Measurements from ENCODE around the gene ENPEP. TPM values are rescaled to one million over a fixed set of nuclear protein-coding genes. Genes with fewer than 3 reads are reported as not detected.
A peak's percentile ranks its signal among the peaks of the same experiment; 100 is the strongest.
"Not testable (repeated sequence)": the region's sequence is repeated elsewhere in the genome, so short reads cannot be mapped to it uniquely, and the experiment has no call there.

The ENPEP gene
- total RNA-seq, 2 donors from 2014 or later, result 0.05 to 0.28 TPM

- ATAC-seq (no peak), DNase-seq (ENCODE audit: low spot score) (no peak)
- H3K36me3 Mint-ChIP-seq, result peaks cover 4% of the 10 kb centered on the region
- H3K4me1 Mint-ChIP-seq (ENCODE audit: low read depth in 2 of 2), result peaks cover 0 to 3% of the 10 kb centered on the region in 2 donors
- no peak overlapping the region for H3K27ac Mint-ChIP-seq
- peaks cover 5% of the 10 kb centered on the region for H3K9me3 Mint-ChIP-seq
- peaks cover 19 to 29% of the 10 kb centered on the region in 2 donors for H3K27me3 Mint-ChIP-seq
- H3K4me3 Mint-ChIP-seq, result no peak overlapping the region
Measured at GRCh38 chr4:110474481-110474880, 1.5 kb upstream of the ENPEP start.

- ATAC-seq; H3K4me3 Mint-ChIP-seq; H3K4me1 Mint-ChIP-seq (ENCODE audit: low read depth in 2 of 2); H3K9me3 Mint-ChIP-seq; DNase-seq (ENCODE audit: low spot score); H3K27ac Mint-ChIP-seq; H3K36me3 Mint-ChIP-seq: not testable (repeated sequence)
- H3K27me3 Mint-ChIP-seq, result peaks cover 16 to 24% of the 10 kb centered on the region in 2 donors
Measured at GRCh38 chr4:110475080-110475479, 875 bp upstream of the ENPEP start.

GRCh38 chr4:110477836-110478235 is 1.9 kb downstream of the ENPEP start:
- H3K27me3 Mint-ChIP-seq, result peaks cover 21 to 36% of the 10 kb centered on the region in 2 donors
- ATAC-seq (no peak), DNase-seq (ENCODE audit: low spot score) (no peak)
- H3K36me3 Mint-ChIP-seq, result no peaks in the 10 kb centered on the region
- no peaks in the 10 kb centered on the region for H3K9me3 Mint-ChIP-seq
- no peaks in the 10 kb centered on the region for H3K4me1 Mint-ChIP-seq (ENCODE audit: low read depth in 2 of 2)
- no peak overlapping the region for H3K27ac Mint-ChIP-seq
- H3K4me3 Mint-ChIP-seq, result no peak overlapping the region

- H3K4me3 Mint-ChIP-seq, result no peak overlapping the region
- H3K4me1 Mint-ChIP-seq (ENCODE audit: low read depth in 2 of 2), result no peaks in the 10 kb centered on the region
- DNase-seq (ENCODE audit: low spot score) (no peak), ATAC-seq (no peak)
- H3K9me3 Mint-ChIP-seq, result no peaks in the 10 kb centered on the region
- H3K27me3 Mint-ChIP-seq, result peaks cover 18 to 34% of the 10 kb centered on the region in 2 donors
- H3K36me3 Mint-ChIP-seq, result no peaks in the 10 kb centered on the region
- H3K27ac Mint-ChIP-seq, result no peak overlapping the region
Measured at GRCh38 chr4:110480031-110480549, 4.1 kb downstream of the ENPEP start.

DNA sequence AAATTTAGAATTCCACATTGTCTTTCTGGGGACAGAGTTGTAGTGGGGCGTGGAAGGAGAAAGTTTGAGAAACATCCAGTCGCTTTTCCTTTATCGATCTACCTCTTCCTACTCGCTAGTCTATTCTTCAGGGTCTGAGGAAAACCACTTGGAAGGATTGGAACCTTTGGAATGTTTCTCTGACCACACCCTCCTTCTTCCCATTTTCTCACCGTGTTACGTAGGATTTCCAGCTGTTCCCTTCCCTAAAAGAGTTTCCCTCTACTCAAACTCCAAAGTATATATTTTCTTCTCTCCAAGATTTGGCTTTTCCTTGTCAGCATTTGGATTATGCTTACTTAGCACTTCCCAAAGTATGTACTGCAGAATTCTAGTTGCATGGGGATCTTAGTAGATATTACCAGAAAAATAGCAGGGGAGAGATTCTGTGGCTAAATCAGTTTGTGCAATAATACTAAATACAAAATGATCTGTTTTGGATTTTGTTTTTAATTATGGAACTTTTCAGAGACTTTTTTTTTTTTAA is 4.9 kb downstream of the ENPEP start:
- no peaks in the 10 kb centered on the region for H3K4me1 Mint-ChIP-seq (ENCODE audit: low read depth in 2 of 2)
- peaks cover 14 to 34% of the 10 kb centered on the region in 2 donors for H3K27me3 Mint-ChIP-seq
- ATAC-seq (no peak), DNase-seq (ENCODE audit: low spot score) (no peak)
- H3K27ac Mint-ChIP-seq, result no peak overlapping the region
- H3K4me3 Mint-ChIP-seq, result no peak overlapping the region
- no peaks in the 10 kb centered on the region for H3K36me3 Mint-ChIP-seq
- H3K9me3 Mint-ChIP-seq, result no peaks in the 10 kb centered on the region

GRCh38 chr4:110483516-110483915 is 7.6 kb downstream of the ENPEP start:
- DNase-seq (ENCODE audit: low spot score) (no peak), ATAC-seq (no peak)
- Mint-ChIP-seq H3K4me1 (ENCODE audit: low read depth in 2 of 2) (no peaks in the 10 kb centered on the region), H3K9me3 (no peaks in the 10 kb centered on the region), H3K27me3 (peaks cover 20 to 39% of the 10 kb centered on the region in 2 donors), H3K36me3 (no peaks in the 10 kb centered on the region), H3K27ac (no peak overlapping the region), H3K4me3 (no peak overlapping the region)

DNA sequence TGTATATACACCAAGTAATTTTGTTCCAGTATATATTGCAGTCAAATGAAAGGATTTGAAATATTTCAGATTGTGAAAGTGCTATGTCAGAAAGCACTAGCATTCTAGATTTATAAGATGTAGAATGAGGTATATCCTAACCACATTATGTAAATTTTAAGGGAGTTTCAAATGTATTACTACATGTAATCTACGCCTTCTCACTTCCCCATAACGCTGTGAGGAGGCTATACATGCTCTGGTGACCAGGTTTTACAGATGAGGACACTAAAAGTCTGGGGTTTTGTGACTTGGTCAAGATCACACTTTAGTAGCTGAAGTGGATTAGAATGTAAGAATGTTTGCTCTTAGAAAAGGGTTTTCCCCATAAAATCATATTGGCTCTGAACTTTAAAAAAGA is 8.1 kb downstream of the ENPEP start:
- H3K27me3 Mint-ChIP-seq, result peaks cover 20 to 39% of the 10 kb centered on the region in 2 donors
- no peak overlapping the region for H3K27ac Mint-ChIP-seq
- no peaks in the 10 kb centered on the region for H3K36me3 Mint-ChIP-seq
- DNase-seq (ENCODE audit: low spot score), result no peak
- no peaks in the 10 kb centered on the region for H3K9me3 Mint-ChIP-seq
- peak; percentile 53 to 57 for ATAC-seq
- no peak overlapping the region for H3K4me3 Mint-ChIP-seq
- H3K4me1 Mint-ChIP-seq (ENCODE audit: low read depth in 2 of 2), result no peaks in the 10 kb centered on the region

- Mint-ChIP-seq H3K4me1 (ENCODE audit: low read depth in 2 of 2) (no peaks in the 10 kb centered on the region), H3K4me3 (no peak overlapping the region), H3K9me3 (no peaks in the 10 kb centered on the region), H3K27ac (no peak overlapping the region), H3K36me3 (no peaks in the 10 kb centered on the region), H3K27me3 (peaks cover 20 to 39% of the 10 kb centered on the region in 2 donors)
- no peak for DNase-seq (ENCODE audit: low spot score)
- ATAC-seq, result peak in 1 of 2 donors; percentile 49
Measured at GRCh38 chr4:110484767-110485166, 8.8 kb downstream of the ENPEP start.

- no peak overlapping the region for H3K27ac Mint-ChIP-seq
- H3K27me3 Mint-ChIP-seq, result peaks cover 20 to 39% of the 10 kb centered on the region in 2 donors
- H3K4me1 Mint-ChIP-seq (ENCODE audit: low read depth in 2 of 2), result no peaks in the 10 kb centered on the region
- H3K9me3 Mint-ChIP-seq, result no peaks in the 10 kb centered on the region
- no peak overlapping the region for H3K4me3 Mint-ChIP-seq
- H3K36me3 Mint-ChIP-seq, result no peaks in the 10 kb centered on the region
- DNase-seq (ENCODE audit: low spot score), result no peak
- no peak for ATAC-seq
Measured at GRCh38 chr4:110485452-110485851, 9.5 kb downstream of the ENPEP start.

DNA sequence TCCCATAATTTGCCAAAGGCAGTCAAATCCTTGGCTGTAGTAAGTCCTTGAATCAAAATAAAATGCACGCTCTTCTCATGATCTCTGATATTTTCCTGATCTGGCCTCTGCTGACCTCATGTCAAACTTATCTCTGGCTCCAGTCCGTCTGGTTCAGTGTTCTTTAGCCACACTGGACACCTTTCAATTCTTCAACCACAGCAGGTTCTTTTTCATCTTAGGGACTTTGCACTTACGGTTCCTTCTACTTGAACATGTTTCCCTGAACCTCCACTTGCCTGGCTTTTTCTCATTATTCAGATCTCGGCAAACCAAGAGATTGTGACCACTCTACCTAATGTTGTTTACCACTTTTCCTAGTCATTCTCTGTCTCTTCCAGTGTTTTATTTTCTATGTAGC is 10.3 kb downstream of the ENPEP start:
- DNase-seq (ENCODE audit: low spot score) (no peak), ATAC-seq (no peak)
- H3K9me3 Mint-ChIP-seq, result no peaks in the 10 kb centered on the region
- no peaks in the 10 kb centered on the region for H3K4me1 Mint-ChIP-seq (ENCODE audit: low read depth in 2 of 2)
- H3K27me3 Mint-ChIP-seq, result peaks cover 16 to 31% of the 10 kb centered on the region in 2 donors
- H3K27ac Mint-ChIP-seq, result no peak overlapping the region
- no peak overlapping the region for H3K4me3 Mint-ChIP-seq
- H3K36me3 Mint-ChIP-seq, result no peaks in the 10 kb centered on the region

GRCh38 chr4:110486850-110487249 is 10.9 kb downstream of the ENPEP start:
- not testable (repeated sequence) for H3K4me1 Mint-ChIP-seq (ENCODE audit: low read depth in 2 of 2); DNase-seq (ENCODE audit: low spot score); H3K9me3 Mint-ChIP-seq; H3K27ac Mint-ChIP-seq; H3K4me3 Mint-ChIP-seq; ATAC-seq; H3K36me3 Mint-ChIP-seq
- H3K27me3 Mint-ChIP-seq, result peaks cover 13 to 26% of the 10 kb centered on the region in 2 donors

GRCh38 chr4:110487873-110488272 is 11.9 kb downstream of the ENPEP start:
- no peaks in the 10 kb centered on the region for H3K9me3 Mint-ChIP-seq
- H3K4me3 Mint-ChIP-seq, result no peak overlapping the region
- H3K27me3 Mint-ChIP-seq, result peaks cover 11 to 19% of the 10 kb centered on the region in 2 donors
- no peak for DNase-seq (ENCODE audit: low spot score)
- no peak overlapping the region for H3K27ac Mint-ChIP-seq
- H3K4me1 Mint-ChIP-seq (ENCODE audit: low read depth in 2 of 2), result no peaks in the 10 kb centered on the region
- ATAC-seq, result no peak
- H3K36me3 Mint-ChIP-seq, result no peaks in the 10 kb centered on the region

- Mint-ChIP-seq H3K27ac (no peak overlapping the region), H3K4me1 (ENCODE audit: low read depth in 2 of 2) (no peaks in the 10 kb centered on the region), H3K9me3 (no peaks in the 10 kb centered on the region), H3K36me3 (no peaks in the 10 kb centered on the region), H3K4me3 (no peak overlapping the region), H3K27me3 (peaks cover 15 to 29% of the 10 kb centered on the region in 2 donors)
- DNase-seq (ENCODE audit: low spot score) (no peak), ATAC-seq (no peak)
Measured at GRCh38 chr4:110489901-110490508, 14.1 kb downstream of the ENPEP start.

GRCh38 chr4:110492522-110492921 is 16.6 kb downstream of the ENPEP start:
- H3K9me3 Mint-ChIP-seq, result no peaks in the 10 kb centered on the region
- peak in 1 of 2 donors; percentile 15 for ATAC-seq
- H3K27me3 Mint-ChIP-seq, result peaks cover 8 to 28% of the 10 kb centered on the region in 2 donors
- no peaks in the 10 kb centered on the region for H3K4me1 Mint-ChIP-seq (ENCODE audit: low read depth in 2 of 2)
- no peak overlapping the region for H3K27ac Mint-ChIP-seq
- no peak for DNase-seq (ENCODE audit: low spot score)
- H3K36me3 Mint-ChIP-seq, result no peaks in the 10 kb centered on the region
- no peak overlapping the region for H3K4me3 Mint-ChIP-seq

All from natural killer cell treated with Interleukin-12 subunit alpha and Interleukin-12 subunit beta and Interleukin-15 and Interleukin-18, amount 100 ng/mL, for 72 hours (primary cell).